Astrocyte (in vitro differentiated cells and primary cell): Measurements from ENCODE around the gene NEAT1.

Source experiments
- CTCF ChIP-seq: IDR thresholded peaks from 2 replicates; pipeline ENCODE4 v1.5.1; 2011; ENCODE audit warnings: low read depth, mild to moderate bottlenecking, inconsistent platforms, low read length, moderate library complexity; ENCODE audit not compliant: insufficient read depth
- EZH2 ChIP-seq: IDR thresholded peaks from 2 replicates; pipeline ENCODE4 v1.6.1; 2012; ENCODE audit warnings: mild to moderate bottlenecking, low read length, inconsistent platforms; ENCODE audit not compliant: insufficient read depth

GRCh38 chr11:65402790-65403189 lies 19.8 kb upstream of the NEAT1 start:
- TF ChIP-seq CTCF (no peak), EZH2 (no peak)
